HEK293 (cell line): ENCODE results near the gene EHD2.

Experiments used
- CTCF ChIA-PET: fragments of 350-600 bp; formaldehyde crosslinking; extraction: SDS; loops from one replicate; lab custom pipeline; 2021; ENCODE audit warnings: antibody characterized with exemption; lab: Yijun Ruan, JAX
- POLR2A ChIA-PET: fragments of 300-600 bp; formaldehyde crosslinking; extraction: SDS; loops from one replicate; lab custom pipeline; 2020; ENCODE audit warnings: antibody characterized with exemption, inconsistent platforms; lab: Yijun Ruan, JAX
- H3K27ac ChIP-seq: fragments of 200-500 bp; sonication (Bioruptor generic); 2 replicates; pipeline ENCODE4 v1.5.1; 2014; ENCODE audit warnings: low read depth, low read length, control low read depth, inconsistent platforms; ENCODE audit errors: extremely low read depth
- H3K36me3 ChIP-seq, 2 experiments: fragments of 200-500 bp in 1 of 2; sonication (Bioruptor generic) in 1 of 2; 1 replicate in 1 of 2; 2 replicates in 1 of 2; pipeline ENCODE4 v1.5.1; 2014 to 2017; ENCODE audit warnings: inconsistent platforms in 2 of 2, low read length in 2 of 2; ENCODE audit not compliant: control insufficient read depth in 2 of 2, insufficient read depth in 1 of 2
- H3K4me1 ChIP-seq: fragments of 200-500 bp; sonication (Bioruptor generic); 2 replicates; pipeline ENCODE4 v1.5.1; 2014; ENCODE audit warnings: mild to moderate bottlenecking, low read length, inconsistent platforms; ENCODE audit not compliant: control insufficient read depth, insufficient read depth
- H3K4me3 ChIP-seq: 2 replicates; pipeline ENCODE4 v1.5.1; 2011; ENCODE audit warnings: low read depth, mild to moderate bottlenecking, control low read depth, low read length, moderate library complexity
- H3K9me3 ChIP-seq: fragments of 200-500 bp; sonication (Bioruptor generic); 2 replicates; pipeline ENCODE4 v1.5.1; 2014; ENCODE audit warnings: low read depth, low read length, inconsistent platforms; ENCODE audit not compliant: control insufficient read depth, insufficient read depth
- FEZF1 ChIP-seq: fragments of 450-650 bp; formaldehyde crosslinking; IDR thresholded peaks from 2 replicates; pipeline ENCODE4 v1.5.1; 2016; ENCODE audit warnings: missing biosample characterization, missing genetic modification characterization
- GLIS2 ChIP-seq: fragments of 450-650 bp; formaldehyde crosslinking; IDR thresholded peaks from 2 replicates; pipeline ENCODE4 v1.5.1; 2016; ENCODE audit warnings: missing biosample characterization, missing genetic modification characterization
- KLF10 ChIP-seq: fragments of 450-650 bp; IDR thresholded peaks from 2 replicates; pipeline ENCODE4 v1.5.1; 2018; ENCODE audit warnings: missing biosample characterization, mild to moderate bottlenecking, missing genetic modification characterization
- MYNN ChIP-seq: fragments of 450-650 bp; formaldehyde crosslinking; IDR thresholded peaks from 2 replicates; pipeline ENCODE4 v1.5.1; 2016; ENCODE audit warnings: missing biosample characterization, missing genetic modification characterization, borderline replicate concordance
- MZF1 ChIP-seq: fragments of 450-650 bp; formaldehyde crosslinking; IDR thresholded peaks from 2 replicates; pipeline ENCODE4 v1.5.1; 2017; ENCODE audit warnings: missing biosample characterization, missing genetic modification characterization, borderline replicate concordance
- PRDM1 ChIP-seq: fragments of 450-650 bp; formaldehyde crosslinking; IDR thresholded peaks from 2 replicates; pipeline ENCODE4; 2016; ENCODE audit warnings: missing biosample characterization, missing genetic modification characterization
- SP2 ChIP-seq: fragments of 450-650 bp; formaldehyde crosslinking; IDR thresholded peaks from 2 replicates; pipeline ENCODE4 v1.5.1; 2016; ENCODE audit warnings: missing biosample characterization, missing genetic modification characterization
- ZBTB20 ChIP-seq: fragments of 450-650 bp; formaldehyde crosslinking; IDR thresholded peaks from 2 replicates; pipeline ENCODE4 v1.5.1; 2016; ENCODE audit warnings: missing biosample characterization, missing genetic modification characterization
- ZBTB21 ChIP-seq: fragments of 450-650 bp; formaldehyde crosslinking; IDR thresholded peaks from 2 replicates; pipeline ENCODE4 v1.5.1; 2017; ENCODE audit warnings: missing biosample characterization, missing genetic modification characterization
- ZBTB8A ChIP-seq: fragments of 450-650 bp; formaldehyde crosslinking; IDR thresholded peaks from 2 replicates; pipeline ENCODE4 v1.5.1; 2016; ENCODE audit warnings: missing biosample characterization, missing genetic modification characterization
- ZIC2 ChIP-seq: fragments of 450-650 bp; formaldehyde crosslinking; IDR thresholded peaks from 2 replicates; pipeline ENCODE4 v1.5.1; 2016; ENCODE audit warnings: missing biosample characterization, missing genetic modification characterization
- ZNF221 ChIP-seq: fragments of 450-650 bp; formaldehyde crosslinking; IDR thresholded peaks from 2 replicates; pipeline ENCODE4 v1.5.1; 2017; ENCODE audit warnings: missing biosample characterization, missing genetic modification characterization, borderline replicate concordance
- ZNF23 ChIP-seq: fragments of 450-650 bp; formaldehyde crosslinking; IDR thresholded peaks from 2 replicates; pipeline ENCODE4 v1.5.1; 2016; ENCODE audit warnings: missing biosample characterization, missing genetic modification characterization, borderline replicate concordance
- ZNF266 ChIP-seq: fragments of 450-650 bp; formaldehyde crosslinking; IDR thresholded peaks from 2 replicates; pipeline ENCODE4 v1.5.1; 2016; ENCODE audit warnings: missing biosample characterization, missing genetic modification characterization, low read depth
- ZNF335 ChIP-seq: fragments of 450-650 bp; formaldehyde crosslinking; conservative IDR thresholded peaks from 2 replicates; pipeline ENCODE4 v1.5.1; 2016; ENCODE audit warnings: missing biosample characterization, missing genetic modification characterization
- ZNF366 ChIP-seq: fragments of 450-650 bp; formaldehyde crosslinking; conservative IDR thresholded peaks from 2 replicates; pipeline ENCODE4 v1.5.1; 2016; ENCODE audit warnings: missing biosample characterization, missing genetic modification characterization
- ZNF416 ChIP-seq: fragments of 450-650 bp; formaldehyde crosslinking; IDR thresholded peaks from 2 replicates; pipeline ENCODE4 v1.5.1; 2016; ENCODE audit warnings: missing biosample characterization, missing genetic modification characterization
- ZNF501 ChIP-seq: fragments of 450-650 bp; formaldehyde crosslinking; IDR thresholded peaks from 2 replicates; pipeline ENCODE4 v1.5.1; 2016; ENCODE audit warnings: missing biosample characterization, missing genetic modification characterization
- ZNF571 ChIP-seq: fragments of 450-650 bp; formaldehyde crosslinking; IDR thresholded peaks from 2 replicates; pipeline ENCODE4 v1.5.0; 2017; ENCODE audit warnings: missing biosample characterization, missing genetic modification characterization
- ZNF670 ChIP-seq: fragments of 450-650 bp; formaldehyde crosslinking; IDR thresholded peaks from 2 replicates; pipeline ENCODE4 v1.5.1; 2016; ENCODE audit warnings: missing biosample characterization, missing genetic modification characterization, low read depth
- ZNF830 ChIP-seq: fragments of 450-650 bp; IDR thresholded peaks from 2 replicates; pipeline ENCODE4 v1.5.0; 2018; ENCODE audit warnings: missing biosample characterization, missing genetic modification characterization, low read depth, mild to moderate bottlenecking, moderate library complexity
- TF ChIP-seq, protein P1 (sequence below): fragments of 450-650 bp; formaldehyde crosslinking; conservative IDR thresholded peaks from 2 replicates; pipeline ENCODE4 v1.5.1; 2016; ENCODE audit warnings: low read depth, missing biosample characterization, missing genetic modification characterization
- TF ChIP-seq, protein P2 (sequence below): fragments of 450-650 bp; formaldehyde crosslinking; IDR thresholded peaks from 2 replicates; pipeline ENCODE4 v1.5.1; 2016; ENCODE audit warnings: missing biosample characterization, missing genetic modification characterization
- TF ChIP-seq, protein P3 (sequence below): fragments of 450-650 bp; formaldehyde crosslinking; IDR thresholded peaks from 2 replicates; pipeline ENCODE4 v1.5.1; 2016; ENCODE audit warnings: missing biosample characterization, missing genetic modification characterization

The EHD2 gene

DNA sequence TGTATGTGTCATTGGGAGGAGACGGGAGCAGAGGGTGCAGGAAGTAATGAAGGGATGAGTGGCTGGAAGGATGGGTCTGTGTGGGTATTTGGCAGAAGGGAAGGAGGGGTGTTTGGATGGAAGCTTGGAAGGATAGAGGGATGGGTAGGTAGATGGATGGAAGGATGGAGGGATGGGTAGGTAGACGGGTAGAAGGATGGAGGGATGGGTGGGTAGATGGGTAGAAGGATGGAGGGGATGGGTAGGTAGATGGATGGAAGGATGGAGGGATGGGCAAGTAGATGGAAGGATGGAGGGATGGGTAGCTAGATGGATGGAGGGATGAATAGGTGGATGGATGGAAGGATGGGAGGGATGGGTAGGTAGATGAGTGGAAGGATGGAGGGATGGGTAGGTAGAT lies 41.7 kb upstream of the EHD2 start:
- TF ChIP-seq ZNF366 (peak; percentile 99), MZF1 (tag by site-specific recombination) (no peak)
- TF ChIP-seq, all 188 proteins: peak for 1
- POLR2A ChIA-PET: no interaction called here

DNA sequence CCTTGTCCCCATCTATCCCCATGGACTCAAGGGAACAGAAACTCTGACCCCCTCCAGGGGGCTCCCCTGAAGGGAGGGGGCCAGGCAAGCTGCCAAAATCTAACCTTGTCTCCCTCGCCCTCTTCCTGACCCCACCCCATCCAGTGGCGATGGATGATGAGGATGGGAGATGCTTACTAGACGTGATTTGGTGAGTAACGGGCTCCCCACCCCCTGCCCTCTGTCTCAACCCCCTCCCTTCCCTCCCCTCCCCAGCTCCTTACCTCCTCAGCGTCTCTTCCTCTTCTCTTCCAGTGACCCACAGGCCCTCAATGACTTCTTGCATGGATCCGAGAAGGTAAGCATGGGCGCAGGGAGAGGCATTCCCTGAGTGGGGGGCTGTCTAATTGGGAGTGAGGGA lies 39.8 kb upstream of the EHD2 start:
- H3K27ac ChIP-seq: no peak overlapping the region
- POLR2A ChIA-PET: no interaction called here
- H3K36me3 ChIP-seq: peaks cover 8 to 55% of the 10 kb centered on the region in 2 experiments; a peak in 2 of 3 replicates
- CTCF ChIA-PET: no interaction called here
- H3K4me1 ChIP-seq: no peaks in the 10 kb centered on the region
- TF ChIP-seq ZNF23 (tag by site-specific recombination): no peak
- TF ChIP-seq, protein P1, sequence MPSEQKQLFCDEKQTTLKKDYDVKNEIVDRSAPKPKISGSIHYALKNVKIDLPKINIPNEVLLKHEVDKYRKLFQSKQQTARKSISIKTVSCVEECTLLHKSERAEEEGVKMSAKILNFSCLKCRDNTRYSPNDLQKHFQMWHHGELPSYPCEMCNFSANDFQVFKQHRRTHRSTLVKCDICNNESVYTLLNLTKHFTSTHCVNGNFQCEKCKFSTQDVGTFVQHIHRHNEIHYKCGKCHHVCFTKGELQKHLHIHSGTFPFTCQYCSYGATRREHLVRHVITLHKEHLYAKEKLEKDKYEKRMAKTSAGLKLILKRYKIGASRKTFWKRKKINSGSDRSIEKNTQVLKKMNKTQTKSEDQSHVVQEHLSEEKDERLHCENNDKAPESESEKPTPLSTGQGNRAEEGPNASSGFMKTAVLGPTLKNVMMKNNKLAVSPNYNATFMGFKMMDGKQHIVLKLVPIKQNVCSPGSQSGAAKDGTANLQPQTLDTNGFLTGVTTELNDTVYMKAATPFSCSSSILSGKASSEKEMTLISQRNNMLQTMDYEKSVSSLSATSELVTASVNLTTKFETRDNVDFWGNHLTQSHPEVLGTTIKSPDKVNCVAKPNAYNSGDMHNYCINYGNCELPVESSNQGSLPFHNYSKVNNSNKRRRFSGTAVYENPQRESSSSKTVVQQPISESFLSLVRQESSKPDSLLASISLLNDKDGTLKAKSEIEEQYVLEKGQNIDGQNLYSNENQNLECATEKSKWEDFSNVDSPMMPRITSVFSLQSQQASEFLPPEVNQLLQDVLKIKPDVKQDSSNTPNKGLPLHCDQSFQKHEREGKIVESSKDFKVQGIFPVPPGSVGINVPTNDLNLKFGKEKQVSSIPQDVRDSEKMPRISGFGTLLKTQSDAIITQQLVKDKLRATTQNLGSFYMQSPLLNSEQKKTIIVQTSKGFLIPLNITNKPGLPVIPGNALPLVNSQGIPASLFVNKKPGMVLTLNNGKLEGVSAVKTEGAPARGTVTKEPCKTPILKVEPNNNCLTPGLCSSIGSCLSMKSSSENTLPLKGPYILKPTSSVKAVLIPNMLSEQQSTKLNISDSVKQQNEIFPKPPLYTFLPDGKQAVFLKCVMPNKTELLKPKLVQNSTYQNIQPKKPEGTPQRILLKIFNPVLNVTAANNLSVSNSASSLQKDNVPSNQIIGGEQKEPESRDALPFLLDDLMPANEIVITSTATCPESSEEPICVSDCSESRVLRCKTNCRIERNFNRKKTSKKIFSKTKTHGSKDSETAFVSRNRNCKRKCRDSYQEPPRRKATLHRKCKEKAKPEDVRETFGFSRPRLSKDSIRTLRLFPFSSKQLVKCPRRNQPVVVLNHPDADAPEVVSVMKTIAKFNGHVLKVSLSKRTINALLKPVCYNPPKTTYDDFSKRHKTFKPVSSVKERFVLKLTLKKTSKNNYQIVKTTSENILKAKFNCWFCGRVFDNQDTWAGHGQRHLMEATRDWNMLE (tag by site-specific recombination): no peak
- TF ChIP-seq GLIS2 (tag by site-specific recombination): no peak
- no peak for TF ChIP-seq ZNF266
- TF ChIP-seq ZBTB20 (tag by site-specific recombination): no peak
- TF ChIP-seq ZBTB8A: no peak
- no peak for TF ChIP-seq ZNF501
- no peak for TF ChIP-seq ZNF416 (tag by site-specific recombination)
- no peak for TF ChIP-seq FEZF1 (tag by site-specific recombination)
- no peak overlapping the region for H3K4me3 ChIP-seq
- H3K9me3 ChIP-seq: no peaks in the 10 kb centered on the region

More for the DNA sequence above, 41.7 kb upstream of the EHD2 start:
- Histone ChIP-seq H3K4me3 (no peak overlapping the region), H3K36me3 (peaks cover 8 to 42% of the 10 kb centered on the region in 2 experiments; a peak in 2 of 3 replicates), H3K27ac (no peak overlapping the region), H3K4me1 (no peaks in the 10 kb centered on the region), H3K9me3 (no peaks in the 10 kb centered on the region)
- CTCF ChIA-PET: no interaction called here

DNA sequence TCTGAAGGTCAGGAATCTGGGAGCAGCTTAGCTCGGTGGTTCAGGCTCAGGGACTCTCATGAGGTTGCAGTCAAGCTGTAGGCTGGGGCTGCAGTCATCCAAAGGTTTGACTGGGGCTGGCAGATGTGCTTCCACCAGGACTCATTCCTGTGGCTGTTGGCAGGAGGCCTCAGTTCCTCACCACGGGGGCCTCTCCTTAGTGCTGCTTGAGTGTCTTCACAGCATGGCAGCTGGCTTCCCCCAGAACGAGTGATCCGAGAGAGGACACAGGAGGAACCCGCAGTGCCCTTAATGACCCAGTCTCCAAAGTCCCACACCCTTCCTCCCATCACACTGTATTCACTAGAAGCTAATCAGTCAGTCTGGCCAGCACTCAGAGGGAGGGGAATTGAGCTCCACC lies 38.7 kb upstream of the EHD2 start:
- POLR2A ChIA-PET: interaction anchor here (0.5 kb wide), 1 partner anchor 81 kb away, joined by 3 read pairs; no protein-coding TSS in a partner anchor

DNA sequence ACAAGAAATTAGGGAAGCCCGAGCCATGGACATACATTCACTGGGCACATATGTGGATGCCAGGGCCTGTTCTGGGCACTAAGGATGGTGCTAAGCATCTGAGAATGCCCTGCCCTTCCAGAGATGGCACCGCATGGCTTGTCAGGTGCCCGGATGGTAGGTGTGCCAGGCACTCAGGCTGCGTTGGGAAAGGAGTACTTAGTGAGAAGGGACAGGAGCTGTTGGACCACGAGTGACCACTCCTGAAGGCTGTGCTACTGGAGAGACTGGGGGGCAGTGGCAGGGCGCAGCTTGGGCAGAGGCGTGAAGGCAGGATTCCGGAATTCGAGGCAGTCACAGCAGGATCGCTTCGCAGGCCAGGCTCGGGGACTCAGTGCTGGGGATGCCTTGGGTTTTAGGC lies 38.0 kb upstream of the EHD2 start:
- CTCF ChIA-PET: no interaction called here
- no peaks in the 10 kb centered on the region for H3K9me3 ChIP-seq
- peaks cover 6 to 66% of the 10 kb centered on the region in 2 experiments; a peak in 2 of 3 replicates for H3K36me3 ChIP-seq
- no peak overlapping the region for H3K27ac ChIP-seq
- no peaks in the 10 kb centered on the region for H3K4me1 ChIP-seq
- H3K4me3 ChIP-seq: no peak overlapping the region
- POLR2A ChIA-PET: no interaction called here
- no peak for TF ChIP-seq ZBTB8A
- TF ChIP-seq, protein P2, sequence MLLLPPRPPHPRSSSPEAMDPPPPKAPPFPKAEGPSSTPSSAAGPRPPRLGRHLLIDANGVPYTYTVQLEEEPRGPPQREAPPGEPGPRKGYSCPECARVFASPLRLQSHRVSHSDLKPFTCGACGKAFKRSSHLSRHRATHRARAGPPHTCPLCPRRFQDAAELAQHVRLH (tag by site-specific recombination): no peak
- no peak for TF ChIP-seq KLF10 (tag by site-specific recombination)
- no peak for TF ChIP-seq ZNF670 (tag by site-specific recombination)
- TF ChIP-seq ZBTB21 (tag by site-specific recombination): no peak
- TF ChIP-seq MYNN (tag by site-specific recombination): no peak
- TF ChIP-seq, protein P3, sequence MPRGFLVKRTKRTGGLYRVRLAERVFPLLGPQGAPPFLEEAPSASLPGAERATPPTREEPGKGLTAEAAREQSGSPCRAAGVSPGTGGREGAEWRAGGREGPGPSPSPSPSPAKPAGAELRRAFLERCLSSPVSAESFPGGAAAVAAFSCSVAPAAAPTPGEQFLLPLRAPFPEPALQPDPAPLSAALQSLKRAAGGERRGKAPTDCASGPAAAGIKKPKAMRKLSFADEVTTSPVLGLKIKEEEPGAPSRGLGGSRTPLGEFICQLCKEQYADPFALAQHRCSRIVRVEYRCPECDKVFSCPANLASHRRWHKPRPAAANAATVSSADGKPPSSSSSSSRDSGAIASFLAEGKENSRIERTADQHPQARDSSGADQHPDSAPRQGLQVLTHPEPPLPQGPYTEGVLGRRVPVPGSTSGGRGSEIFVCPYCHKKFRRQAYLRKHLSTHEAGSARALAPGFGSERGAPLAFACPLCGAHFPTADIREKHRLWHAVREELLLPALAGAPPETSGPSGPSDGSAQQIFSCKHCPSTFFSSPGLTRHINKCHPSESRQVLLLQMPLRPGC: no peak
- no peak for TF ChIP-seq ZNF830 (tag by site-specific recombination)

More for the DNA sequence above, 38.7 kb upstream of the EHD2 start:
- Histone ChIP-seq H3K9me3 (no peaks in the 10 kb centered on the region), H3K4me3 (no peak overlapping the region), H3K36me3 (peaks cover 11 to 61% of the 10 kb centered on the region in 2 experiments; a peak in 2 of 3 replicates), H3K27ac (no peak overlapping the region), H3K4me1 (no peaks in the 10 kb centered on the region)
- TF ChIP-seq SP2 (tag by site-specific recombination) (no peak), ZIC2 (tag by site-specific recombination) (peak; percentile 72), ZNF335 (tag by site-specific recombination) (no peak), ZNF571 (no peak), ZNF221 (tag by site-specific recombination) (no peak), PRDM1 (tag by site-specific recombination) (no peak)
- CTCF ChIA-PET: no interaction called here
